Thyroid gland (tissue), 4 donors: ENCODE results near the gene IFNAR2. TPM values are rescaled to one million over a fixed set of nuclear protein-coding genes. Genes with fewer than 3 reads are reported as not detected.
"Not testable (repeated sequence)": the region's sequence is repeated elsewhere in the genome, so short reads cannot be mapped to it uniquely, and the experiment has no call there.

ENCODE experiments used
- DNase-seq, 2 donors: peaks; one replicate each; pipeline ENCODE4 v3.0.0-alpha.2; 2019
- H3K27ac ChIP-seq, 3 donors: fragments of 200-600 bp; sonication (generic); 1 replicate in 2 of 3; 2 replicates in 1 of 3; pipeline ENCODE4 v1.5.1; 2016 to 2019; ENCODE audit warnings: mild to moderate bottlenecking in 1 of 3, moderate library complexity in 1 of 3
- H3K27me3 ChIP-seq: fragments of 200-600 bp; sonication (generic); one replicate; pipeline ENCODE4 v1.5.1; 2019
- H3K36me3 ChIP-seq, 2 donors: fragments of 200-600 bp; sonication (generic); one replicate each; pipeline ENCODE4 v1.5.1; 2016 to 2019
- H3K4me1 ChIP-seq, 2 donors: fragments of 200-600 bp; sonication (generic); one replicate each; pipeline ENCODE4 v1.5.1; 2017 to 2019
- H3K4me3 ChIP-seq, 3 donors: fragments of 200-600 bp; sonication (generic); replicated peaks in 1 of 3; 1 replicate in 2 of 3; 2 replicates in 1 of 3; pipeline ENCODE4 v1.5.1; 2016; ENCODE audit warnings: mild to moderate bottlenecking in 1 of 3
- H3K9me3 ChIP-seq: fragments of 200-600 bp; sonication (generic); one replicate; pipeline ENCODE4 v1.5.1; 2017
- CTCF ChIP-seq, 6 experiments: fragments of 200-600 bp in 3 of 6; fragments of 450-650 bp in 3 of 6; sonication (generic) in 3 of 6; IDR thresholded peaks; one replicate each; pipeline ENCODE4 v1.5.1; 2016 to 2019; ENCODE audit warnings: antibody characterized with exemption in 6 of 6, mild to moderate bottlenecking in 2 of 6, inconsistent platforms in 1 of 6, moderate library complexity in 1 of 6
- POLR2A ChIP-seq, 2 donors: fragments of 450-650 bp; IDR thresholded peaks; one replicate each; pipeline ENCODE4 v1.6.1; 2017; ENCODE audit warnings: antibody characterized with exemption in 2 of 2, mild to moderate bottlenecking in 2 of 2, moderate library complexity in 1 of 2
- WGBS, 2 donors: methylation state at CpG; one replicate each; pipeline ENCODE4 v1.1.5; 2017; 5-methylcytosine and 5-hydroxymethylcytosine counted together
- intact Hi-C: fragments of 100-400 bp; cut with DNase I; formaldehyde crosslinking; loops from one replicate; pipeline ENCODE4 v1.15.1; 2023
- total RNA-seq, 4 donors: library from RNA; depleted of rRNA; stranded (reverse); fragments of >200 nt; gene quantifications; one replicate each; pipeline ENCODE4 v1.2.3, GENCODE V29; 2016

Gene IFNAR2
- total RNA-seq, 4 donors from 2014 or later, result 6.6 to 11.0 (median 7.8) TPM

GRCh38 chr21:33249331-33250002 lies 19.7 kb downstream of the IFNAR2 start:
- H3K27ac ChIP-seq, result no peak overlapping the region
- DNase-seq, result no peak
- H3K9me3 ChIP-seq, result no peaks in the 10 kb centered on the region
- 91 to 94% methylated on average over 7 of the region's 7 CpGs for WGBS, 2 donors
- intact Hi-C loops, result no loop called here
- H3K36me3 ChIP-seq, result peaks cover 11 to 22% of the 10 kb centered on the region in 2 donors
- no peaks in the 10 kb centered on the region for H3K4me1 ChIP-seq
- H3K4me3 ChIP-seq, result no peak overlapping the region
- TF ChIP-seq POLR2A (IDR thresholded peaks at IDR 0.05), result no peak
- no peak for TF ChIP-seq CTCF (IDR thresholded peaks at IDR 0.05)
- H3K27me3 ChIP-seq, result no peaks in the 10 kb centered on the region

- intact Hi-C loops, result no loop called here
- no peak overlapping the region for H3K4me3 ChIP-seq
- 95 to 96% methylated on average over 2 of the region's 2 CpGs for WGBS, 2 donors
- TF ChIP-seq CTCF (IDR thresholded peaks at IDR 0.05) (no peak), POLR2A (IDR thresholded peaks at IDR 0.05) (no peak)
- no peak for DNase-seq
- peaks cover 11 to 15% of the 10 kb centered on the region in 2 donors for H3K36me3 ChIP-seq
- no peaks in the 10 kb centered on the region for H3K27me3 ChIP-seq
- no peaks in the 10 kb centered on the region for H3K4me1 ChIP-seq
- H3K27ac ChIP-seq, result no peak overlapping the region
- no peaks in the 10 kb centered on the region for H3K9me3 ChIP-seq
Observed at GRCh38 chr21:33251119-33251518, 21.4 kb downstream of the IFNAR2 start.

GRCh38 chr21:33253382-33253781 lies 23.6 kb downstream of the IFNAR2 start:
- H3K27ac ChIP-seq, intact Hi-C loops, H3K4me3 ChIP-seq, DNase-seq, H3K27me3 ChIP-seq, H3K36me3 ChIP-seq, H3K4me1 ChIP-seq, H3K9me3 ChIP-seq: not testable (repeated sequence)
- WGBS, 2 donors, result 93 to 96% methylated on average over 6 of the region's 6 CpGs

GRCh38 chr21:33254766-33255165 lies 25.0 kb downstream of the IFNAR2 start:
- DNase-seq, result peak; percentile 50 to 55
- Histone ChIP-seq H3K4me3 (no peak overlapping the region), H3K36me3 (peaks cover 0 to under 1% of the 10 kb centered on the region in 2 donors), H3K4me1 (no peaks in the 10 kb centered on the region), H3K9me3 (no peaks in the 10 kb centered on the region), H3K27me3 (no peaks in the 10 kb centered on the region), H3K27ac (no peak overlapping the region)
- intact Hi-C loops, result no loop called here
- 41 to 64% methylated on average over 5 of the region's 5 CpGs for WGBS, 2 donors
- TF ChIP-seq CTCF (IDR thresholded peaks at IDR 0.05) (no peak), POLR2A (IDR thresholded peaks at IDR 0.05) (no peak)

- Histone ChIP-seq H3K4me3 (no peak overlapping the region), H3K27me3 (no peaks in the 10 kb centered on the region), H3K4me1 (no peaks in the 10 kb centered on the region), H3K27ac (no peak overlapping the region), H3K9me3 (no peaks in the 10 kb centered on the region), H3K36me3 (no peaks in the 10 kb centered on the region)
- WGBS, 2 donors, result 64 to 69% methylated on average over 1 of the region's 1 CpG
- DNase-seq, result no peak
- no peak for TF ChIP-seq POLR2A (IDR thresholded peaks at IDR 0.05)
- TF ChIP-seq CTCF (IDR thresholded peaks at IDR 0.05), result no peak
- intact Hi-C loops, result no loop called here
Observed at GRCh38 chr21:33255404-33255803, 25.7 kb downstream of the IFNAR2 start.
